ENCODE results near the gene APCDD1.

DNA sequence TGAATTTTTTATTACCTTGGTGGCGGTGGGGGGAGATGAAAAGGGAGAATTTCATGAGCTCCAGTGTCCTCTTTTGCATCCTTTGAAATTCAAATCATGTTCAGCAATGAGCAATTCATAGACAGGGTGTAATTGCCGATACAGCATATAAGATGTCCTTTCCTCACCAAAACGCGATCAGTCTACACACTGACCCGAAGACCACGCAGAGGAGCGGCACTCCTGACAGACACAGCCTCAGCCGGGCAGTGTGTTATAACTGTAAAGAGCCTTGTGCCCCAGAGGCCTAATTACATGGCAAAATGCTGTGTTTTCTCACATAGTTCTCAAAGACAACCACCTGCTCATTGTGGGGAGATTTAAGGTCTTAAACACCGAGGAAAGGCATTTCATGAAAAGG, 38.4 kb upstream of the APCDD1 start:
- TF ChIP-seq, protein P1, sequence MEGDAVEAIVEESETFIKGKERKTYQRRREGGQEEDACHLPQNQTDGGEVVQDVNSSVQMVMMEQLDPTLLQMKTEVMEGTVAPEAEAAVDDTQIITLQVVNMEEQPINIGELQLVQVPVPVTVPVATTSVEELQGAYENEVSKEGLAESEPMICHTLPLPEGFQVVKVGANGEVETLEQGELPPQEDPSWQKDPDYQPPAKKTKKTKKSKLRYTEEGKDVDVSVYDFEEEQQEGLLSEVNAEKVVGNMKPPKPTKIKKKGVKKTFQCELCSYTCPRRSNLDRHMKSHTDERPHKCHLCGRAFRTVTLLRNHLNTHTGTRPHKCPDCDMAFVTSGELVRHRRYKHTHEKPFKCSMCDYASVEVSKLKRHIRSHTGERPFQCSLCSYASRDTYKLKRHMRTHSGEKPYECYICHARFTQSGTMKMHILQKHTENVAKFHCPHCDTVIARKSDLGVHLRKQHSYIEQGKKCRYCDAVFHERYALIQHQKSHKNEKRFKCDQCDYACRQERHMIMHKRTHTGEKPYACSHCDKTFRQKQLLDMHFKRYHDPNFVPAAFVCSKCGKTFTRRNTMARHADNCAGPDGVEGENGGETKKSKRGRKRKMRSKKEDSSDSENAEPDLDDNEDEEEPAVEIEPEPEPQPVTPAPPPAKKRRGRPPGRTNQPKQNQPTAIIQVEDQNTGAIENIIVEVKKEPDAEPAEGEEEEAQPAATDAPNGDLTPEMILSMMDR (IDR thresholded peaks at IDR 0.05), result no peak
- TF ChIP-seq POLR2A (IDR thresholded peaks at IDR 0.05), result no peak

All from thyroid gland (tissue), 4 donors.